GM21786 (cell line): ENCODE measurements around the gene CDC20B.

Source experiments
- ATAC-seq: cut with Tn5 transposase; IDR thresholded peaks from one replicate; pipeline ENCODE4 v1.9.1; 2021; ENCODE audit not compliant: unreplicated experiment

Gene CDC20B, protein sequence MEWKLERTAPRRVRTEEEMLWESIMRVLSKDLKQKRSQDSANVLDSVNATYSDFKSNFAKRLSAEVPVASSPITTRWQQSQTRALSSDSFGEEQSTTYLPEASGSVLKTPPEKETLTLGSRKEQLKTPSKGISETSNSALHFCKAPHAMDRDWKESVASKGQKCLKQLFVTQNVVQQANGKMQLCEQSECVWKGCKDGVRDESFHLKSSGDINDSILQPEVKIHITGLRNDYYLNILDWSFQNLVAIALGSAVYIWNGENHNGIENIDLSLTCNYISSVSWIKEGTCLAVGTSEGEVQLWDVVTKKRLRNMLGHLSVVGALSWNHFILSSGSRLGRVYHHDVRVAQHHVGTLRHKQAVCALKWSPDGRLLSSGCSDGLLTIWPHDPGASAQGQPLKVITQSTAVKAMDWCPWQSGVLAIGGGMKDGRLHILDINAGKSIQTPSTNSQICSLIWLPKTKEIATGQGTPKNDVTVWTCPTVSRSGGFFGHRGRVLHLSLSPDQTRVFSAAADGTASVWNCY

DNA sequence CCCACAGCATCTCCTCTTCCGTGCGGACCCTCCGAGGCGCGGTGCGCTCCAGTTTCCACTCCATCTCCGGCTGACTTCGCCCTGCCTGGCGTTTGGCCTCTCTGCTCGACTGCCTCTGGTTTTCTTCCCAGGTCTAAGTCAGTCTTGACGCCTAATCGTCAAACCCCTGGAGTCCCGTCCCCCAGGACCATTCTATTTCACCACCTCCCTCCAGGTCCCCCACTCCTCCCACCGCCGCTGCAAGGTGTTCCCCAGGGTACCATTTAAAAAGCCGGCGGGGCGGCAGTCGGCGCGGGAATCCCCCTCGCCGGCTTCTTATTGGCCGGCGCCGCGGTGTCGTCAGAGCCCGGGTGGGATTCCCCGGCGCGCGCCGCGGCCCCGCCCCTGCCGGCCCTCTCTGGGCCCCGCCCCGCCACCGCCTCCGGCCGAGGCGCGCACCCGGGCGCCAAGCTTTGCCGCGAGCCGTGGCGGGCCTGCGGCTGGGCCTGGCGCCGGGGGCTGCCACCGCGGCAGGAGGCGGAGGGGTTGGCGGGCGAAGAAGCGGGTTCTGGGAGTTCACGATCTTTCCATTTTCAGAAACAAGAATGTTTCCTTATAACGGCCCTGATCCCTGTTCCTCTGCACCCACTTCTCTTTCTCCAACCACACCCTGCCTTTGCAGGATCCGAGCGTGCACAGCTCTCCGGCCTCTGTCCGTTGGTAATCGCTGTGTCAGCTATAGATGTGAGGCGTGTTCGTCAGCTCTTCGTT, at the start of gene CDC20B:
TSS of gene CDC20B (minus strand) at position 241 of the 750 bp plus-strand sequence. CDS start at position 64, 177 bp downstream.
- peak; percentile 82 for ATAC-seq

DNA sequence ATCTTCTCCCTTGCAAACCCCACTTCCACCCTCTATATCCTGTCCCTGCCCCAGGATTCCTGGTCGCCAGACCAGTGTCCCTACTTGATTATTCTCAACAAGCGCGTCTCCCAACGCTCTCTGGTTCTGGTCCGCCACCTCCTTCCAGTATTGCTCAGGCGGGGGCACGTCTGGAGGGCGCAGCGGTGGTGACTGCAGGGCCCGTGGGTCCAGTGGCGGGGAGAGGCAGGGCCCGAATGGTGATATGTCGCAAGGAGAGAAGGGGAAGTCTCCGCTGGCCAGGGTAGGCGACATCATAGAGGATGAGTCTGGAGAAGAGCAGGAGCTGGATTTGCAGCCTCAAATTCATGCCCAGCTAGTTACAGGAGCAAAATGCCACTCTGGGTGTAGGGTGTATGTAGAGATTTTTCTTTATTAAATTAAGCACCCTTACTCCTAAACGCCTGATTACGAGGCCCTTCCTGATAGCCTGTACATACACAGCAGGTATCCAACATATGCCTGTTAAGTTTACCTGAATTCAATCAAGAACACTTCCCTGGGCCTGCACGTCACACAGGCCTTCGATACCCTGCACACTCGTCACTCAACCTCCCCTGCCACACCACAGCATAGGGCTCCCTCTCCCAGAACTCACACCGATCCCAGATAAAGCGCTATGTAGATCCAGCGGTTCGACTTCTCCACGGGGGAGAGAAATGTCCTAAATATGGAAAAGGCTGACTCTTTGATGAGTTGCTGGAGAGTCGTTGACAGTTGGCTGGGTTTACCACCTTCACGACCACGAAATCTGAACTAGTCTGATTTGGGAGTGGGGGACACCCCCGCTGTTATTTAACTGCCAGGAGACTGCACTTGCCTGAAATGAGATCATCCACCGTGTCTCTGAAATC, 49.4 kb upstream of the CDC20B start:
- ATAC-seq = no peak

DNA sequence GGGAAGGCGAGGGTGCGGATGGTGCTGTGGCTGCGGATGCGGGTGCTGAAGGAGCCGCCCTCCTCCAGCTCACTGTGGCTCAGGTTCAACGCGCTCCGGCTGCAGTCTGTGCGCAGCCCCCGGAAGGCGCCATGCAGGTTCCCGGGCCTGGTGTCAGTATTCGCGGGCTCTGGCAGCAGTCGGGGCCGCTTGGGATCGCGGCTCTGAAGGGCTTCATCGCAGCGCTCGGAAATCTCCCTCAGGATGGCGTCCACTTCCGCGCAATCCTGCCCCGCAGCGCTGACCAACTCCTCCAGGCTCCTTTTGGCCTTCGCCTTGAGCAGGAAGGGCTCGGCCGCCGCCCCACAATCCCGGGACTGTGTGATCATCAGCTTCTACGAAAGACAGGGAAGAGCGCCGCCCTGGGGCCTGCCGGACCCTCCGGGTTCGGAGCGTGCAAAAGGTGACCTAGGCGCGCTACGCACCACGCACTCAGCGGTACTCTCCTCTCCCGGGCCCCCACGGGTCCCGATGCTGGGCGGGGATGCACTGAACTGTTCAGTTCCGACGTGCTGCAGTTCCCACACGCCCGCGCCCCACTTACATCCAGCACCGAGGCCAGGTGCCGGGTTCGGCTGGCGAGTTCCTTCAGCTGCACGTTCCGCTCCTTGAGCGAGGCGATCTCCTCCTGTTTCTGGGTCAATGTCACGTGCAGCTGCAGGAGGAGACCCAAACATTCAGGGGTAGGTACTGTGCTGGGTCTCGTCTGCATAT, 47.6 kb upstream of the CDC20B start:
- no peak for ATAC-seq

DNA sequence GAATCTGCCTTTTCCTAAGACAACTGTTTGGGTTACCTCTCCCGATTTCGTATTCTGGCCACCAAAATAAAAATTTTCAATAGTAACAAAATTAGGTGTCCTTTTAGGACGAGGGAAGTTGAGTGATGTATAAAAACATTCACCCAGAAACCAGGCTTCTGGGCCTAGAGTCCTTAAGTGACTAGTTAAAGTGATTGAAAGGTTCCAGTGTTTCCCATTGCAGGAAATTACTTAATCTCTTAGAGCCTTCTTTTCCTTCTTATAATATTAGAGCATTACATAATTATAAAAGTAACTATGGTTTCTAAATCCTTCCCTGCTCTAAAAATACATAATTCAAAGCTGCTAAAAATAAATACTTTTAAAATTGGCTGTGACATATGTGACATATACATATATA, 46.8 kb upstream of the CDC20B start:
- no peak for ATAC-seq

DNA sequence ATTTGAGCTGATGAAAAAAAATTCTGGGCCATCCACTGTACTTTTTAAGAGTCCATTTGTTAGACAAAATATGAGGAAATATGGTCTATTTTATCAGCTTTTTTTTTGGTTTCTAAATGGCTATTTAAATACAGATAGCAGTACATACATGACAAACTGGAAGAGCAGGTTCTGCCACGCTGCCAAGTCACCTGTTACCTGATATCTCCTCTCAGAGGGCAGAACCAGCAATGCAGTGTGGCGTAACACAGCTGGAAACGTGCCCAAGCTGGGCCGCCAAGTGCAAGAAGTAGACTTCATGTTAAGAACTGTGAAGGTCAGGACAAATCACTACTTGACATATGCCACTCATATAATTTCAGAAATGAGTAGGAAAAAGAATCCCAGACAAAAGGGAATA, 46.0 kb upstream of the CDC20B start:
- no peak for ATAC-seq

DNA sequence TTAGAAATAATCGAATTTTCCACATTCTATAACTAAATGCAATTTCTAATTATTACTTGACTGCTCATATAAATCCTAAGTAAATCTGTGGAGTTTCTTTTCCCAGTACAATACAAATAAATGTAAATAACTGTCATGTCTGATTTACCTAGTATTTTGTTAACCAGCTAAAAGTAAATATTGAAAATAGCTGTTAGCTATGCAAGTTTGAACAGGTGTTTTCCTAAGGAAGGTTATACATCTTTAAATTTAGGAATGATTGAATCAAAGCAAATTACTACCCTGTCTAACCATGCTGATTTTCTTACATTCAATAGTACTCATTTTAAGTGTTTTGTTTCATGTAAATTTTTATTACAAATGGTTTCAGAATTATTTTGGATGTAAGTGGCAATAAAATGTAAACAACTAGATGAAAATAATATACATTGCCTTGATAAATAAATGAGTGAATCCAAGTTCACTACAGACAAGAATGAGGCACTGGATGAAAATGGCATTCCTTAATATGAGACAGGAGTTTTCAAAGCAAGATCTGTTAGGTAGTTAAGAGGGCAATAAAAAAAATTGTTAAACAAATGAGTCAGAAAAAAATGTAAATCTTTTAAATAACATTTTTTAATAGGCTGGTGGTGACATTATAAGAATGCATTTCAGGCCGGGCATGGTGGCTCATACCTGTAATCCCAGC, 38.4 kb upstream of the CDC20B start:
- ATAC-seq = no peak

DNA sequence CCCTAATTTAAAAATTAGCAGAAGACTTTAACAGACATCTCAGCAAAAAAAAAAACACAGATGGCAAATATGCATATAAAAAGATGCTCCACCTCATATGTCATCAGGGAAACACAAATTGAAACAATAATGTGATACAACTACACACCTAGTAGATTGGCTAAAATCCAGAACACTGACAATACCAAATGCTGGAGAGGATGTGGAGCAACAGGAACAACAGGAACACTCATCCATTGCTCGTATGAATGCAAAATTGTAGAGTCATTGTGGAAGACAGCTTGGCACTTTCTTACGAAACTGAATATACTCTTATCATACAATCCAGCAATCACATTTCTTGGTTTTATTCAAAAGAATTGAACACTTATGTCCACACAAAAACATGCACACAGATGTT, 32.0 kb upstream of the CDC20B start:
- ATAC-seq = no peak

DNA sequence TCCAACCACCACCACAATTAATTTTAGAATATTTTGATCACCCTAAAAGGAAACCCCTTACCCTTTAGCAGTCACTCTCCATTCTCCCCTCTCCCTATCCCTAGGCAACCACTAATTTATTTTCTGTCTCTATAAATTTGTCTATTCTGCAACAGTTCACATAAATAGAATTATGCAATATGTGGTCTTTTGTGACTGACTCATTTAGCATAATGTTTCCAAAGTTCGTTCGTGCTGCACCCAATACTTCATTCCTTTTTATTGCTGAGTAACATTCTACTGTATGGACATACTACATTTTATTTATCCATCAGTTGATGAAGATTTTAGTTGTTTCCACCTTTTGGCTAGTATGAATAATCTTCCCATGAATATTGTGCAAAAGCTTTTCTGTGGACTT, 18.2 kb upstream of the CDC20B start:
- ATAC-seq = no peak

DNA sequence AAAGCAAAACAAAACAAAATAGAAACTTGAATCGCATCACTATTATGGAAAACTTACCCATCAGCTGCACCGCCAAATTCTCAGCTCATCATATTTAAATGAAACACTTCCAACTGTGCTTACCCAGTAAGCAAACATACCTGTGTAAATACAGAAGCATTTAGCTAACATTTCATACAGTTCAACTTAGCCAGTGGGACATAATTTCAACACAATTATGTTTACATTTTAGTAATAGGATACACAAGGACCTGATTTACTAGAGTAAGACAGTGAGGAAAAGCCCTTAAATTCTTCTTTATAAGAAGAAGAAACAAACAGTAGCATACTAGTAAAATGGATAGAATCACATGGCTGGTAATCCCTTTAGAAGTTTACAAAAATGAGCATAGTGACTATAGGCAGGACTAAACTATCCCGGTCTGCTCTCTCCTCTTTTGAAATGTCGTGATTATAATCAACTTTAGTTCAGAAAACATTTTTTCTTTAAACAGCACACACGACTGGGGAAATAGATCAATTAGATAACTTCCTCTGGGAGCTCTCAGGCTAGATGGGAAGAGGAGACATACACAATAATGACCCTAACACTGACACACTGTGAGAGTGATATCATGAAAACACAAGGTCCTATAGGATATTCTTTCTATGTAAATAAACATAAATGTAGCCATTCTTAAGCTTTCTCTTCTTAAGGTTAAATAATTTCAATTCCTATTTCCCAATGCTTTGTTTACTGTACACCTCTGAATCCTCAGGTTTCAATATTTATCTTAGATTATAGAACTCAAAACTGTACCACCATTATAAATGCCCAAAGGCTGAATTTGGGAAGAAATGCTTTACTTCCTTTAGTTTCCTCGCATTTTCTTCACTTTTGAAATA, 15.9 kb upstream of the CDC20B start:
- no peak for ATAC-seq

DNA sequence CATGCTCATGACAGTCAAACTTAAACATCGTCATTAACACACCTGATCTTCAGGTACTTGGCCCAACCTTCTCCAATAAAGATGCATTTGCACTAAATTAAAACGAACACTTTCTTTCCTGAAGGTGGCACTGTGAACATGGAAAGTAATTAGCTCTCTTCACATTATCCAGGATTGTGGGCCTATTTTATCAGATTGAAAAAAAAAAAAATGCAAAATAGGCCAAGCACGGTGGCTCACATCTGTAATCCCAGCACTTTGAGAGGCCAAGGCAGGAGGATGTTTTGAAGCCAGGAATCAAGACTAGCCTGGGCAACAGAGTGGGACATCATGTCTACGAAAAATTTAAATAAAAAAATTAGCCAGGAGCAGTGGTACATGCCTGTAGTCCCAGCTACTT, 14.4 kb upstream of the CDC20B start:
- ATAC-seq = no peak

DNA sequence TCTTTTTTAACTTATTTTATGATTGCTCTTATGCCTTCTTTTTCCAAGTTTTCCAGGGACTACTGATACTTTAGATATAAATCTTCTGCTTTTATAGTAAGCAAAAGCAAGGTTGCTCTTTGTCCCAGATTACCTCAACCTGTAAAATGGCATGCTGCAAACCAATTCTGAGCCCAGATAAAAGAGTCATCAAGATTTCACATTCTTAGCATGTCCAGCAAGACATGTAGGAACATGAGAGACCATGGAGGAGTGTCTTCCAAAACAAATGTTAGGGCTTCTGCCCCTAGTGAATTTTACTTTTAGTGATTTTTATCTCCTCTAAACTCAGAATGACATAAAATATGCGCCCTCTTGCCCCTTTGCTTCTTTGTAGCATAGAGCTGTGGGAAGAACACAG, 7.0 kb upstream of the CDC20B start:
- ATAC-seq = no peak

DNA sequence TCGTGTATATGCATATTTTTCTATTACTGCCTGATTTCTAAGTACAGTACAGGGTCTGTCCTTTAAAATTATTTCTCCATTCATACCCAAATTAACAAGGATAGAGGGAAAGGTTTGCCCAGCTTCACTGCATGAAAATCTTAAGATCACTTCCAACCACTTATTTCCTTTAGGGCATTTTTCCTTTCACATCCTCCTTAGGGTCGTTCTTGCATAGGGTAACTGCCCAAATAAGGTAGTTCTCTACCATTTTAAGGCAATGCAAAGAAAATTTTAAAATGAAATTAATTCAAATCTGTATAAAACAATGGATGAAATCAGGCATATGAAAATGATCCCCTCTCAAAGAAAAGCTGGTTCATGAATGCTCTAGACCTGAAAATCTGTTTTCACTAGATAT, 4.1 kb upstream of the CDC20B start:
- ATAC-seq = no peak

DNA sequence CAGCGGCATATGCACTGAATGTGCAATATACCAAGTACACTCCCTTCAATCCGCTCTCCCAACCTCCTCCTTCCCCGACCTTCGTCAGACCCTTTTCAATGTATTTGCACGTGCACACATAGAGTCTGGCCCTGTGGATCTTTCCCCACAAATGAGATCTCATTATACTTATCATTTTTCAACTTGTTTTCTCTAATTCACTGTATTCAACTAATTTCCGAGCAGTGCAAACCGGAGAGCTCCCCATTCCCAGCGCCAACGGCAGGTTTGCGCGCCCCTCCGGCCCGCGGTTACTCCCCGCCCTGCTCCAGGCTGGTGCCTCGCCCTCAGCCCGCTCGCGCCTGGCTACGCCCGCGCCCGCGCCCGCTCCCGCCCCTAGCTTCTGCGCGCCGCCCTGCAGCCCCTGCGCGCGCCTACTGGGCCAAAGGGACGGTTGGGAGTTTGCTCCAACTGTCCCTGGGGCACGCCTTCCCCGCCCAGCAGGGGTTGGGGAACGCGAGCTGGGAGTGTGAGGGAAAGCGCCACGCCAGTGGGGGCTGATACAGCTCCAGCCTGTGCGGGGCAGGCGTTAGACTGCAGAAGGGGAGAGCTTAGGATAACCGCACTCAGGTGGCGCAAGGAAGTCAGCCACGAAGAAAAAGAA, 3.3 kb upstream of the CDC20B start:
- no peak for ATAC-seq

DNA sequence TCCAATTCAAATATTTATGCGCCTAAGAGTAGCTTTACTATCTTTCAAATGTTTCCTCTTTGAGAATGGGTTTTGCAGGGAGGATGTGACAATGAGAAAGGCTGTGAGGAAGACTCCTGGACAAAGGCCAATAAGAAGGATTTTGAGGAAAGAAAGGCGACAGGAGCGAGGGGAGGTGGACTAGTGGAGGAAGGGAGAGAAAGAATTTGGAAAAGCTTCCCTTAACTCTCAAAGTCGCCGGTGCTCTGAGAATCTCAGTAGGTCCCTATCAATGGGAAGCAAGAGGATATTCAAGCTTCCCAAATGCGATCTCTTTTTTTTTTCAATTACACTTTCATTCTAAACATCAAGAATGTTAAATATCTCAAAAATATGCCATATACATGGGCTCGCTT, 2.8 kb upstream of the CDC20B start:
- no peak for ATAC-seq

DNA sequence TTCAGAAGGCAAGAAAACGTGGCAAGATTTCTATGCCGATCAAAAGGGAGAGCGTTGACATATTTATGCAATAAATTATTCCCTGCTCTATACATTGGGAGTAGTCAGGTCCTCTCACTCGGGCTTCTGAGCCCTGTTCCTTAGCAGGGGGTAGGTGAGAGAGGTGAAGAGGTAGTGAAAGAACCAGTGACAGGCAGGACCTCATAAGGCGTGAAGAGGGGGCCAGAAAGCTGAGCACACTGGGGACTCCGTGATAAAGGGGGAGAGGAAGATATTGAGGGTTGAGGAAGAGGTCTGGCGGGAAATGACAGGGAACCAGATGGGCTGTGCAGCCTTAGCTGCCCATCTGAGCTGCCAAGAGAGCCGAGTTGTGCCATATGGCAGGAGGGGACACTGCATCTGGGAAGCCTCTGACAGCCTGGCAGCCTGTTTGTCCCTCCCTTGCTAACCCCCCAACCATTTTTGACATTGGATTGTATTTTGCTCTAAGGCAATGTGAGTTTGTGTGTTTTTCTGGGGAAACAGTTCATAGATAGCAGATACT, 782 bp upstream of the CDC20B start:
- no peak for ATAC-seq

DNA sequence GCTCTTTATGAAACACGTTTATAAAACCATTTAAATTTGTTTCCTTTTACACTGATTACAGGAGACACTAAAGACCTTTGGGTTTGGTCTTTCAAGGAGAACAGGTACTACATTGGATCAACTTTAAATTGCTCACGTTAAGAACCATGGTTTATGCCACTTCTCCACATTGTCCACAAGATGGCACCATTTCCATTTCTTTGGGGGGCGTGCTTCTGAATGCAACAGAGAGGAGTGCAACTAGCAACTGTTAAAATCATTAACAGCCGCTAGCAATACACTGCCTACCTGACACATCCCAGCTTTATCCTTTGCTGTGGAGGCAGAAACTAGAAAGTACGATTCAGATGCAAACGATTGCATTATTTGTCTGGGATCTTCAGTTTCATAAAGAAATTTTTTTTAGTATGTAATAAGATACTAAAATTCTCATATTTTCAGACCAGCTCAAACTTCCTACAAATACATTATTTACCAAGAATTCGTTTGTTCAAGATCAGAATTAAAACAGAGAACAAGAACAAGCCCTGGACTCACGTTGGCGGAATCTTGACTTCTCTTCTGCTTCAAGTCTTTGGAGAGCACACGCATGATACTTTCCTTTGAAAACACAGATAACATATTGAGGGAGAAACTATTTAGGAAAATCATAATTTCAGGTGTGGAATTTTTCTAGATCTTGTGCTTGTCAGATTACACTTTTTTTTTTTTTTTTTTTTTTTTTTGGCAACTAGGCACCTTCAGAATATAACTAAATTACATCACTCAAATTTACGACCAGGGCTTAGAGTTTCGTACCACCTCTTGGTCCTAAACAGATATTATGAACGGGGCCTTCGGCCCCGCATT, 702 bp downstream of the CDC20B start:
- ATAC-seq = peak; percentile 62

DNA sequence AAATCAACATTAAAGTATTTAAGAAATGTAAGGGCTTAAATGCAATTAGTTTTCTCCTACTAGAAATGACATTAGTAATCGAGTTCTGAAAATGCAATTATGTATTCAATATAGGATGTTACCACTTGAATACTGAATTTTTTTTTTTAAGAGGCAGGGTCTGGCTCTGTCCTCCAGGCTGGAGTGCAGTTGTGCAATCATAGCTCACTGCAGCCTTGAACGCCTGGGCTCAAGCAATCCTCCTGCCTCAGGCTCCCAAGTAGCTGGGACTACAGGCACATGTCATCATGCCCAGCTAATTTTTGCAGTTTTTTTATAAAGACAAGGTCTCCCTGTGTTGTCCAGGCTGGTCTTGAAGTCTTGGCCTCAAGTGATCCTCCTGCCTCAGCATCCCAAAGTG, 1.5 kb downstream of the CDC20B start:
- ATAC-seq = no peak
